OCI-LY3 (cell line): ENCODE results near the gene KRT38.

Experiments used
- H2AFZ ChIP-seq: fragments of 200-600, 300-600 bp; shearing (Covaris generic); 2 replicates; pipeline ENCODE4 v1.6.0; 2014; ENCODE audit warnings: antibody characterized with exemption, low read depth, low read length
- H3K27ac ChIP-seq: fragments of 200-600, 300-600 bp; sonication (generic); 2 replicates; pipeline ENCODE4 v1.5.1; 2014; ENCODE audit warnings: mild to moderate bottlenecking, low read length, moderate library complexity, mixed read lengths
- H3K27me3 ChIP-seq: fragments of 200-600, 300-600 bp; sonication (generic); 2 replicates; pipeline ENCODE4 v1.6.1; 2014; ENCODE audit warnings: low read depth, low read length, mixed read lengths
- H3K36me3 ChIP-seq: fragments of 200-600, 300-600 bp; sonication (generic); replicated peaks from 2 replicates; pipeline ENCODE3; 2014; ENCODE audit warnings: low read depth, low read length, mixed read lengths
- H3K4me1 ChIP-seq: fragments of 300-600, 200-600 bp; sonication (generic); 2 replicates; pipeline ENCODE4 v1.6.1; 2014; ENCODE audit warnings: low read length, mixed read lengths
- H3K4me2 ChIP-seq: fragments of 200-600, 300-600 bp; sonication (generic); 2 replicates; pipeline ENCODE4 v1.6.1; 2014; ENCODE audit warnings: low read length, mixed read lengths
- H3K4me3 ChIP-seq: fragments of 300-600, 200-600 bp; sonication (generic); 2 replicates; pipeline ENCODE4 v1.5.1; 2014; ENCODE audit warnings: antibody characterized with exemption, mild to moderate bottlenecking, low read length, moderate library complexity
- H3K79me2 ChIP-seq: fragments of 300-600, 200-600 bp; shearing (Covaris generic); 2 replicates; pipeline ENCODE4 v1.6.1; 2014; ENCODE audit warnings: mild to moderate bottlenecking, low read length, mixed read lengths
- H3K9ac ChIP-seq: fragments of 300-600, 200-600 bp; shearing (Covaris generic); 2 replicates; pipeline ENCODE4 v1.6.0; 2014; ENCODE audit warnings: mild to moderate bottlenecking, low read length, moderate library complexity
- H3K9me3 ChIP-seq: fragments of 200-600, 300-600 bp; shearing (Covaris generic); 2 replicates; pipeline ENCODE4 v1.6.1; 2014; ENCODE audit warnings: low read length, mixed read lengths; ENCODE audit not compliant: insufficient read depth
- H4K20me1 ChIP-seq: fragments of 200-600, 300-600 bp; sonication (generic); 2 replicates; pipeline ENCODE4 v1.6.1; 2016; ENCODE audit warnings: low read length, mixed read lengths; ENCODE audit not compliant: insufficient read depth
- CTCF ChIP-seq: fragments of 200-600, 300-600 bp; sonication (generic); IDR thresholded peaks from 2 replicates; pipeline ENCODE4 v1.5.1; 2014; ENCODE audit warnings: antibody characterized with exemption, low read length, low read depth
- EZH2phosphoT487 ChIP-seq: fragments of 200-600 bp; shearing (Covaris generic); IDR thresholded peaks from 2 replicates; pipeline ENCODE4 v1.6.1; 2018; ENCODE audit warnings: antibody characterized with exemption, mixed run types, low read depth

The KRT38 gene

GRCh38 chr17:41393294-41393693 lies 47.5 kb downstream of the KRT38 start:
- H4K20me1 ChIP-seq, result no peaks in the 10 kb centered on the region
- H3K4me3 ChIP-seq, result no peak overlapping the region
- no peak overlapping the region for H2AFZ ChIP-seq
- no peaks in the 10 kb centered on the region for H3K4me1 ChIP-seq
- no peaks in the 10 kb centered on the region for H3K36me3 ChIP-seq
- H3K9me3 ChIP-seq, result no peaks in the 10 kb centered on the region
- no peak overlapping the region for H3K27ac ChIP-seq
- H3K4me2 ChIP-seq, result no peak overlapping the region
- peaks cover 17% of the 10 kb centered on the region for H3K27me3 ChIP-seq
- TF ChIP-seq EZH2phosphoT487, result no peak
- no peak for TF ChIP-seq CTCF
- H3K9ac ChIP-seq, result no peak overlapping the region
- no peaks in the 10 kb centered on the region for H3K79me2 ChIP-seq

GRCh38 chr17:41392278-41392677 lies 48.5 kb downstream of the KRT38 start:
- Histone ChIP-seq H3K9ac (no peak overlapping the region), H3K4me1 (no peaks in the 10 kb centered on the region), H3K79me2 (no peaks in the 10 kb centered on the region), H3K27ac (no peak overlapping the region), H3K36me3 (no peaks in the 10 kb centered on the region), H3K27me3 (peaks cover 17% of the 10 kb centered on the region), H3K4me3 (no peak overlapping the region), H3K4me2 (no peak overlapping the region), H4K20me1 (no peaks in the 10 kb centered on the region), H3K9me3 (no peaks in the 10 kb centered on the region), H2AFZ (no peak overlapping the region)
- TF ChIP-seq CTCF (no peak), EZH2phosphoT487 (no peak)

- H3K4me2 ChIP-seq, result no peak overlapping the region
- no peak overlapping the region for H3K4me3 ChIP-seq
- no peaks in the 10 kb centered on the region for H3K79me2 ChIP-seq
- peaks cover 17% of the 10 kb centered on the region for H3K27me3 ChIP-seq
- H2AFZ ChIP-seq, result no peak overlapping the region
- TF ChIP-seq EZH2phosphoT487, result no peak
- TF ChIP-seq CTCF, result no peak
- no peaks in the 10 kb centered on the region for H4K20me1 ChIP-seq
- H3K9ac ChIP-seq, result no peak overlapping the region
- no peaks in the 10 kb centered on the region for H3K36me3 ChIP-seq
- no peak overlapping the region for H3K27ac ChIP-seq
- no peaks in the 10 kb centered on the region for H3K4me1 ChIP-seq
- H3K9me3 ChIP-seq, result peaks cover 3% of the 10 kb centered on the region; the same call in 1 of the 2 replicates
These were observed 49.2 kb downstream of the KRT38 start for GRCh38 chr17:41391535-41391934.

DNA sequence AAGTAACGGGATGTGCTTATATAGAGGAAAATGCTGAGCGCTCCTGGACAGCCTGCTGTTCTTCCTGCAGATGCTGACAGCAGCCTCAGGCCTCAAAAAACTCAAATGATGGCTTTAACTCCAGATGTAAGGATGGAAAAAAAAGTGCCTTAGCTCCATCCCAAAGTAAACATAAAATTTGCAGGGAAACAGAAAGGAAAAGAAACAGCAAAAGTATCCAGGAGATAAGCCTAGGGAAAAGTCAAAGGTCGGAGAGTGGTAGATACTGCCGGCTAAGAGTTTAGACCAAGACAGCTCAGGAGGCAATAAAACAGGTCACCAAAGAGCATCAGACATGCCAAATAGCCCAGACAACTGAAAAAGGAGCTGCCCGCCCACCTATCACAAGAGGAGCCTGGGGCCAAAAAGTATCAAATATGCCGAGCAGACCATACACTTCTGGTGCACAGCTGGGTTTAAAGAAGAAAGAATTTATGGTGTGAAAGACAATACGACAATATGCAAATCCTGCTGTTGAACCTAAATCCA lies 50.3 kb downstream of the KRT38 start:
- Histone ChIP-seq H3K4me3 (no peak overlapping the region), H3K36me3 (no peaks in the 10 kb centered on the region), H3K9ac (no peak overlapping the region), H3K27ac (no peak overlapping the region), H3K79me2 (no peaks in the 10 kb centered on the region), H3K9me3 (peaks cover 6% of the 10 kb centered on the region; the same call in 1 of the 2 replicates), H3K27me3 (peaks cover 17% of the 10 kb centered on the region), H3K4me1 (no peaks in the 10 kb centered on the region), H3K4me2 (no peak overlapping the region), H4K20me1 (no peaks in the 10 kb centered on the region), H2AFZ (no peak overlapping the region)
- TF ChIP-seq EZH2phosphoT487 (no peak), CTCF (no peak)
